ENCODE results near the gene PTPN1.

Gene PTPN1

DNA sequence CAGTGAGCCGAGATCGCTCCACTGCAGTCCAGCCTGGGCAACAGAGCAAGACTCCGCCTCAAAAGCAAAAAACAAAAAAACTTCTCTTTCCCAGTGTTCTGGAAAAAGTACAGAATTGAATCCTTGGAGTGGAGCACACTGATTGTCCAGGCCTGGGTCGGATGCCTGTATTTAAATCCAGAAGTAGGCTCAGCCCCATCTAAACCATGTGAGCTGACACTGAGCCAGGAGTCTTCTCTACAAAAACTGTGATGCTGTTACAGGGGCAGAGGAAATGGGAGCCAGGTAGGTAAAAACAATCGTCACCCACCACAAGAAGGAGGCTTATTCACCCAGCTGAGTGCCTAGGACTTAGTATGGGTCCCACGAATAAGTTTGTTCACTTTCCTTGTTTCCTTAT, 43.0 kb upstream of the PTPN1 start:
- DNase-seq (ENCODE audit: low read depth, low spot score): no peak
- in situ Hi-C loops (cut with HindIII; ENCODE audit: low sequenced_read_pairs): no loop called here
- H3K4me3 ChIP-seq (ENCODE audit: low read depth, low read length): no peak overlapping the region
- TF ChIP-seq, protein P1, sequence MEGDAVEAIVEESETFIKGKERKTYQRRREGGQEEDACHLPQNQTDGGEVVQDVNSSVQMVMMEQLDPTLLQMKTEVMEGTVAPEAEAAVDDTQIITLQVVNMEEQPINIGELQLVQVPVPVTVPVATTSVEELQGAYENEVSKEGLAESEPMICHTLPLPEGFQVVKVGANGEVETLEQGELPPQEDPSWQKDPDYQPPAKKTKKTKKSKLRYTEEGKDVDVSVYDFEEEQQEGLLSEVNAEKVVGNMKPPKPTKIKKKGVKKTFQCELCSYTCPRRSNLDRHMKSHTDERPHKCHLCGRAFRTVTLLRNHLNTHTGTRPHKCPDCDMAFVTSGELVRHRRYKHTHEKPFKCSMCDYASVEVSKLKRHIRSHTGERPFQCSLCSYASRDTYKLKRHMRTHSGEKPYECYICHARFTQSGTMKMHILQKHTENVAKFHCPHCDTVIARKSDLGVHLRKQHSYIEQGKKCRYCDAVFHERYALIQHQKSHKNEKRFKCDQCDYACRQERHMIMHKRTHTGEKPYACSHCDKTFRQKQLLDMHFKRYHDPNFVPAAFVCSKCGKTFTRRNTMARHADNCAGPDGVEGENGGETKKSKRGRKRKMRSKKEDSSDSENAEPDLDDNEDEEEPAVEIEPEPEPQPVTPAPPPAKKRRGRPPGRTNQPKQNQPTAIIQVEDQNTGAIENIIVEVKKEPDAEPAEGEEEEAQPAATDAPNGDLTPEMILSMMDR (IDR thresholded peaks at IDR 0.05; ENCODE audit: low read depth, low read length): no peak

DNA sequence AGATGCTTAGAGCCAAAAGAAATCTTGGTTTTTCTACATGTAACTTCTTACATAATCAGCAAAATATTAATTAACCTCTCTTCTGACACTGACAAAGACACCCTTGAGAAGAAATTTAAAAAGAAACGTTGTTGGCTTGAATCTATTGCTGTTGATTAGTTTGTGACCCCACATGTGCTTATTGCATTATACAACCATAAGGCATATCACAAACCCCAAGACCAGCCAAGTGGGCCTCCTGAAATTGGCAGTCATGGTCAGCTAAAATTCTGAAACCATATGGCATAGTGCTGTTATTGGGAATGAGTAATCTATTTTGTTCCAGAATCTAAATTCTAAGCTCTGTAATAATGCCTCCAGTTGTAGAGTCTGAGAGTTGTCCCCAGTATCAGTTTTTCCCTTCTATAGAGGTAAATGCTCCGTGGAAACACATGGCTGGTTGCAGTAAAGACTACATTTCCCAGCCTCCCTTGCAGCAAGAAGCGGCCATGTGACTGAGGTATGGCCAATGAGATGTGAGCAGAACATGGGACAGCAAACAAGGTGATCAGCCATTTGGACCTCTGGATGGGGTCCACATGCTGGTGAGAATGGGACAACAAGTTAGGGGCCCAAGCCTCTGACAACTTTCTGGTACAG, 42.3 kb upstream of the PTPN1 start:
- H3K4me3 ChIP-seq (ENCODE audit: low read depth, low read length): no peak overlapping the region
- in situ Hi-C loops (cut with HindIII; ENCODE audit: low sequenced_read_pairs): no loop called here
- peak; percentile 41 for DNase-seq (ENCODE audit: low read depth, low spot score)
- TF ChIP-seq, protein P1 (IDR thresholded peaks at IDR 0.05; ENCODE audit: low read depth, low read length): no peak

DNA sequence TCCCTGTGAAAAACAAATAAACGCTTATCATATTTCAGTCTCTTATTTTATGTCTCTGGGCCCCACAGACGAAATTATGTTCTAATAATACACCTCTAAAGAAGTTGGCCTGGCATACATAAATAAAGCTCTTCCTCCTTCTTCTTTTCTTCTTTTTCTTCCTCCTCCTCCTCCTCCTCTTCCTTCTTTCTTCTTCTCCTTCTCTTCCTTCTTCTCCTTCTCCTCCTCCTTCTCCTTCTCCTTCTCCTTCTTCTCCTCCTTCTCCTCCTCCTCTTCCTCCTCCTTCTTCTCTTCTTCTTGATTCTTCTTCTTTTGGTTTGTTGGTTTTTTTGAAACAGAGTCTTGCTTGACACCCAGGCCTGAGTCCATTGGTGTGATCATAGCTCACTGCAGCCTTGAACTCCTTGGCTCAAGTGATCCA, 41.8 kb upstream of the PTPN1 start:
- H3K4me3 ChIP-seq (ENCODE audit: low read depth, low read length): no peak overlapping the region
- in situ Hi-C loops (cut with HindIII; ENCODE audit: low sequenced_read_pairs): no loop called here
- DNase-seq (ENCODE audit: low read depth, low spot score): no peak
- TF ChIP-seq, protein P1 (IDR thresholded peaks at IDR 0.05; ENCODE audit: low read depth, low read length): no peak

DNA sequence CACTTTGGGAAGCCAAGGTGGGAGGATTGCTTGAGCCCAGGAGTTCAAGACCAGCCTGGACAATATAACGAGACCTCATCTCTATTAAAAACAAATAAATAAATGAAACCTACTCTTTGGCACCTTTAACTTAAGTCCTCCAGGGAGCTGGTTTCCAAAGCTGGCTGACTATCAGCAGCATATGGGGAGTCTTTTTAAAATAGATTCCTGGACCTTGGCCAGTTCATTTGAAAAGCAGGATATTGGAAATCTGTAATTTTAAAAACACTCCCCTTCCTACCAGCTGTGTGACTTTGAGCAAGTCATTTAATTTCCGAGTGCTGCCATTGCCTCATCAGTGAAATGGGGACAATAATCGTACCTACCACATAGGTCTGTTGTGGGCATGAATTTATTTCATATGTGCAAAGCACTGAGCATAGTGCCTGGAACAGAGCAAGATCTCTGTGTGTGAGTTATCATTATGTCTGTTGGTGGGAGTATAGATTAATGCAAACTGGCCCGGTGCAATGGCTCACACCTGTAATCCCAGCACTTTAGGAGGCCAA, 40.9 kb upstream of the PTPN1 start:
- in situ Hi-C loops (cut with HindIII; ENCODE audit: low sequenced_read_pairs): no loop called here
- DNase-seq (ENCODE audit: low read depth, low spot score): no peak
- H3K4me3 ChIP-seq (ENCODE audit: low read depth, low read length): no peak overlapping the region
- TF ChIP-seq, protein P1 (IDR thresholded peaks at IDR 0.05; ENCODE audit: low read depth, low read length): no peak

DNA sequence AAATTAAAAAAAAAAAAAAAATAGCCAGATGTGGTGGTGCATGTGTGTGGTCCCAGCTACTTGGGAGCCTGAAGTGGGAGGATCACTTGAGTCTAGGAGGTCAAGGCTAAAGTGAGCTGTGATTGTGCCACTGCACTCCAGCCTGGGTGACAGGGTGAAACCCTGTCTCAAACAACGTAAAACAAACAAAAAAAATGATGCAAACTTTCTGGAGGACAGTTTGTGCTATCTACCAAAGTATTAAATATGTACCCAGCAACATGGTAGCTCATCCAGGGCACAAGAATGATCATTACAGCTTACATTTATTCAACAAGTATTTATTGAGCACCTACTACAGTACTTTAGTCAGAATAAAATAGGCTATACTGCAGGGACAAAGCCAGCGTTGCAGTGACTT, 40.4 kb upstream of the PTPN1 start:
- H3K4me3 ChIP-seq (ENCODE audit: low read depth, low read length): no peak overlapping the region
- TF ChIP-seq, protein P1 (IDR thresholded peaks at IDR 0.05; ENCODE audit: low read depth, low read length): no peak
- in situ Hi-C loops (cut with HindIII; ENCODE audit: low sequenced_read_pairs): no loop called here
- DNase-seq (ENCODE audit: low read depth, low spot score): no peak

DNA sequence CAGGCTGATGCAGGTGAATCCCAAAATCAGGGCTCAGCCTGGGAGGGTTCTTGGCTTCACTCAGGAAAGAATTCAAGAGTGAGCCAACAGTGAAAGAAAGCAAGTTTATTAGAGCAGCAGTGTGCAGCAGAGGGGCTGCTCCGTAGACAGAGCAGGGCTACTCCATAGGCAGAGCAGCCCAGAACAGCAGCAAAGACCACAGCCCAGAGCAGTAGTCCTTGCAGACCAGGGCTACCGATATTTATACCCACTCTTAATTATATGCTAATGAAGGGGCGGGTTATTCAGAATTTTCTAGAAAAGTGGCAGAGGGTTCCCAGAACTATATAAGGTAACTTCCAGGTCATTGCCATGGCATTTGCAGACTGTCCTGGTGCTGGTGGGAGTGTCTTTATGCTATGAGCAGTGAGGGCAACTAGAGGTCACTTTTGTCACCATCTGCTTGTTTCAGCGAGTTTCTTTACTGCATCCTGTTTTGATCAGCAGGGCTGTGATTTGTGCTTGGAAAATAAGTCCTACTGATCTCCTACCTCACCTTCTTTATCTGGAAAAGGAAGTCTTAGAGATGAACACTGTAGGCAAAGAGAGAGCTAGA, 39.8 kb upstream of the PTPN1 start:
- in situ Hi-C loops (cut with HindIII; ENCODE audit: low sequenced_read_pairs): no loop called here
- no peak overlapping the region for H3K4me3 ChIP-seq (ENCODE audit: low read depth, low read length)
- TF ChIP-seq, protein P1 (IDR thresholded peaks at IDR 0.05; ENCODE audit: low read depth, low read length): no peak
- DNase-seq (ENCODE audit: low read depth, low spot score): no peak

Measured in astrocyte of the spinal cord (primary cell).